Osteocyte (in vitro differentiated cells): ENCODE measurements around the gene ITGB3. TPM values are rescaled to one million over a fixed set of nuclear protein-coding genes. Genes with fewer than 3 reads are reported as not detected.

Source experiments
- DNase-seq: peaks from one replicate; pipeline ENCODE4 v3.0.0; 2021; ENCODE audit warnings: mixed read lengths; ENCODE audit not compliant: unreplicated experiment; ENCODE audit errors: extremely low spot score
- H3K27ac Mint-ChIP-seq: one replicate; pipeline ENCODE4 v1.8.0; 2021; ENCODE audit warnings: mild to moderate bottlenecking, mixed read lengths; ENCODE audit not compliant: unreplicated experiment
- H3K27me3 Mint-ChIP-seq: one replicate; pipeline ENCODE4 v1.8.0; 2021; ENCODE audit warnings: mixed read lengths; ENCODE audit not compliant: unreplicated experiment
- H3K36me3 Mint-ChIP-seq: one replicate; pipeline ENCODE4 v1.8.0; 2021; ENCODE audit warnings: mixed read lengths; ENCODE audit not compliant: unreplicated experiment
- H3K4me1 Mint-ChIP-seq: one replicate; pipeline ENCODE4 v1.8.0; 2021; ENCODE audit warnings: mixed read lengths; ENCODE audit not compliant: unreplicated experiment
- H3K4me3 Mint-ChIP-seq: one replicate; pipeline ENCODE4 v1.8.0; 2021; ENCODE audit warnings: mild to moderate bottlenecking, moderate library complexity, mixed read lengths; ENCODE audit not compliant: unreplicated experiment
- H3K9me3 Mint-ChIP-seq: one replicate; pipeline ENCODE4 v1.8.0; 2021; ENCODE audit warnings: mixed read lengths; ENCODE audit not compliant: unreplicated experiment
- CTCF ChIP-seq: fragments of 200-600 bp; sonication (generic); IDR thresholded peaks from 2 replicates; pipeline ENCODE4 v1.5.0; 2021; ENCODE audit warnings: antibody characterized with exemption, mild to moderate bottlenecking, moderate library complexity
- total RNA-seq: library from RNA; stranded (reverse); gene quantifications from 2 replicates; pipeline ENCODE4 v1.2.1, GENCODE V29; 2021

The ITGB3 gene
- total RNA-seq, 1 donor from 2014 or later: 3.3 TPM

- H3K9me3 Mint-ChIP-seq: no peaks in the 10 kb centered on the region
- peak overlapping the region; percentile 56 for H3K27ac Mint-ChIP-seq
- TF ChIP-seq CTCF: no peak
- H3K36me3 Mint-ChIP-seq: no peaks in the 10 kb centered on the region
- peaks cover 19% of the 10 kb centered on the region for H3K4me1 Mint-ChIP-seq
- no peak for DNase-seq
- peaks cover 2% of the 10 kb centered on the region for H3K27me3 Mint-ChIP-seq
- no peak overlapping the region for H3K4me3 Mint-ChIP-seq
Observed at GRCh38 chr17:47232465-47232864, 21.2 kb upstream of the ITGB3 start.

- Mint-ChIP-seq H3K4me1 (peaks cover 18% of the 10 kb centered on the region), H3K9me3 (no peaks in the 10 kb centered on the region)
Observed at GRCh38 chr17:47235506-47235905, 18.1 kb upstream of the ITGB3 start.

GRCh38 chr17:47235923-47236322 is 17.7 kb upstream of the ITGB3 start:
- no peak overlapping the region for H3K4me3 Mint-ChIP-seq
- no peaks in the 10 kb centered on the region for H3K9me3 Mint-ChIP-seq

More at GRCh38 chr17:47235506-47235905, 18.1 kb upstream of the ITGB3 start:
- no peak for DNase-seq
- TF ChIP-seq CTCF: no peak
- H3K4me3 Mint-ChIP-seq: no peak overlapping the region
- H3K27me3 Mint-ChIP-seq: peaks cover 2% of the 10 kb centered on the region
- no peaks in the 10 kb centered on the region for H3K36me3 Mint-ChIP-seq
- no peak overlapping the region for H3K27ac Mint-ChIP-seq

GRCh38 chr17:47237841-47238240 is 15.8 kb upstream of the ITGB3 start:
- DNase-seq: no peak
- no peak for TF ChIP-seq CTCF
- no peak overlapping the region for H3K4me3 Mint-ChIP-seq
- H3K36me3 Mint-ChIP-seq: no peaks in the 10 kb centered on the region
- no peaks in the 10 kb centered on the region for H3K27me3 Mint-ChIP-seq
- no peaks in the 10 kb centered on the region for H3K9me3 Mint-ChIP-seq
- H3K4me1 Mint-ChIP-seq: peaks cover 19% of the 10 kb centered on the region
- no peak overlapping the region for H3K27ac Mint-ChIP-seq

More at GRCh38 chr17:47235923-47236322, 17.7 kb upstream of the ITGB3 start:
- H3K36me3 Mint-ChIP-seq: no peaks in the 10 kb centered on the region
- peaks cover 20% of the 10 kb centered on the region for H3K4me1 Mint-ChIP-seq
- H3K27me3 Mint-ChIP-seq: peaks cover 2% of the 10 kb centered on the region
- no peak for DNase-seq
- TF ChIP-seq CTCF: no peak
- H3K27ac Mint-ChIP-seq: no peak overlapping the region

- H3K9me3 Mint-ChIP-seq: no peaks in the 10 kb centered on the region
- TF ChIP-seq CTCF: no peak
- H3K4me1 Mint-ChIP-seq: peaks cover 17% of the 10 kb centered on the region
- no peak overlapping the region for H3K4me3 Mint-ChIP-seq
- H3K27ac Mint-ChIP-seq: no peak overlapping the region
- DNase-seq: no peak
- H3K27me3 Mint-ChIP-seq: no peaks in the 10 kb centered on the region
- H3K36me3 Mint-ChIP-seq: no peaks in the 10 kb centered on the region
Observed at GRCh38 chr17:47238321-47239010, 15.2 kb upstream of the ITGB3 start.
